NCI-H2107 (cell line): ENCODE results near the gene MDH2.
"Not testable (repeated sequence)": the region's sequence is repeated elsewhere in the genome, so short reads cannot be mapped to it uniquely, and the experiment has no call there.

ENCODE experiments used
- DNase-seq: peaks from one replicate; lab custom pipeline; 2025; lab: John Stamatoyannopoulos, UW

The MDH2 gene

DNA sequence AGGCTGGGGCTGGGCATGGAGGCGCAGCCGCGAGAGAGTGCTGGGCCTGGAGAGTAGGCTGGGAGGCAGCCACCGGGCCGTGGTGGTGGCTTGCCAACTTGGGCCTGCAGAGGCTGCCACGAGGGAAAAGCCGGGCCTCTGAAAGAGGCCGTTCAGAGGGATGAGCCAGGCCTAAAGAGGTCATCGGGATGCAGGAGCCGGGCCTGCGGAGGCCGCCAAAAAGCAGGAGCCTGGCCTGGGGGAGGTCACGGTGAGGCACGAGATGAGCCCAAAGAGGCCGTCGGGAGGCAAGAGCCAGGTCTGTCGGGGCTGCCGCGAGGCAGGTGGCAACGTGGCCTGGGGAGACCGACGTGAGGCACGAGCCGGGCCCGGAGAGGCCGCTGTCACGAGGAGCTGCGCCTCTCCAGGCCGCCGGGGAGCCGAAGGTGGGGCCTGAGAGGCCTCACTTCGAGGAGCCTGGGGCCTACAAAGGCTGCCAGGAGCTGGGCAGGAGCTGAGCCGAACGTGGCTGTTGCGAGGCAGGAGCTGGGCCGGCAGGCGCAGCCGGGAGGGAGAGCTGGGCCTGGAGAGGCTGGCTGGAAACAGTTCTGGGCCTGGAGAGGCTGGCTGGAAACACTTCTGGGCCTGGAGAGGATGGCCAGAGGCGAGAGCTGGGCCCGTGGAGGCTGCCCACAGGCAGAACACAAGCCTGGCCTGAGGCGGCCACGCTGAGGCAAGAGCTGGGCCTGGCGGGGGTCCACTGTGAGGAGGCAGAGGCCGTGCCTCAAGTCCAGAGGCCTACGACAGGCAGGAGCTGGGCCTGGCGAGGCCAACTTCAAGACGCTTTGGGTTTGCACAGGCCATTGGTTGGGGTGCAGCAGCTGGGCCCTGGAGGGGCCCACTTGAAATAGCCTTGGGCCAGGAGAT is 24.6 kb downstream of the MDH2 start:
- no peak for DNase-seq

DNA sequence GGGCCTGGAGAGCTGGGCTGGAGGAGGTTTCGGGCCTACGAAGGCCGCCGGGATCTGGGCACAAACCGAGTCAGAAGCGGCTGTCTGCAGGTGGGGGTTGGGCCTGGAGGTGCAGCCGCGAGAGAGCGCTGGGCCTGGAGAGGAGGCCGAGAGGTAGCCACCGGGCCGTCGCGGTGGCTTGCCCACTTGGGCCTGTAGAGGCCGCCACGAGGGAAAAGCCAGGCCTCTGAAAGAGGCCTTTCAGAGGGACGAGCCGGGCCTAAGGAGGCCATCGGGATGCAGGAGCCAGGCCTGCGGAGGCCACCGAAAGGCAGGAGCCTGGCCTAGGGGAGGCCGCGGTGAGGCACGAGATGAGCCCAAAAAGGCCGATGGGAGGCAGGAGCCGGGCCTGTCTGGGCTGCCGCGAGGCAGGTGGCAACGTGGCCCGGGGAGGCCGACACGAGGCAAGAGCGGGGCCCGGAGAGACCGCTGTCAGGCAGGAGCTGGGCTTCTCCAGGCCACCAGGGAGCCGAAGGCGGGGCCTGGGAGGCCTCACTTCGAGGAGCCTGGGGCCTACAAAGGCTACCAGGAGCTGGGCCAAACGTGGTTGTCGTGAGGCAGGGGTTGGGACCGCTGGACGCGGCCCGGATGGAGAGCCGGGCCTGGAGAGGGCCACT is 25.6 kb downstream of the MDH2 start:
- no peak for DNase-seq

DNA sequence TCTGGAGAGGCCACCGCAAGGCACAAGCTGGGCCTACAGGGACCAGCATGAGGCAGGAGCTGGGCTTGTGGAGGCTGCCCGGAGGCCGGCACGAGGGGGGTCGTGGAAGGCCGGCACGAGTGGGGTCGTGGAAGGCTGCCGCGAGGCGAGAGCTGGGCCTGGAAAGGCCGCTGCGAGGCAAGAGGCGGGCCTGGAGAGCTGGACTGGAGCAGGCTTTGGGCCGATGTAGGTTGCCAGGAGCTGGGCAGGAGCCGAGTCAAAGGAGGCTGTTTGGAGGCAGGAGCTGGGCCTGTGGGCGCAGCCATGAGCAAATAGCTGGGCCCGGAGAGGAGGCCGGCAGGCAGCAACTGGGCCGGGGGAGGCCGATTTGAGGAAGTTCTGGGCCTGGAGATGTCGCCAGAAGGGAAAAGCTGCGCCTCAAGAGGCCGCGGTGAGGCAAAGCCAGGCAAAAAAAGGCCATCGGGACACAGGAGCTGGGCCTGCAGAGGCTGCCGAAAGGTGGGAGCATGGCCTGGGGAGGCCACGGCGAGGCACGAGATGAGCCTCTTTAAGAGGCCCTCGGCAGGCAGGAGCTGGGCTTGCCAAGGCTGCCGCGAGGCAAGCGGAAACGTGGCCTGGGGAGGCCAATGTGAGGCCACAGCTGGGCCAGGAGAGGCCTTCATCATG is 26.5 kb downstream of the MDH2 start:
- DNase-seq: no peak

DNA sequence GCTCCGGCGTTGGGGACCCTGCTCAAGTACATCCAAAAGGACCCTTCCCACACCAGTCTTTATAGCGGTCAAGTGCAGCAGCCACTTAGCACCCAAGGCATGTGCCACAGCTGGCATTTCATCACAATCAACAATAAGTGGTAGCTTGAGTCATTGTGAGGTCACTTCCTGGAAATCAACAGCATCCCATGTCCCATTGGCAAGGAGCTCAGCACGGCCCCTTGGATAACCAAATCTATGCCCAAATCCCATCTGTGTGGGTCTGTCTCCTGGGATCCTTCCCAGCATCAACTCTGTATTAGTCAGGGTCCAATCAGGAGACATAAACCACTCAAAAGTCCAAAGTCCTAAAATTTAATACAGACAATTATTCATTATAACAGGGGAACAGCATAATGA is 27.1 kb downstream of the MDH2 start:
- DNase-seq: no peak

DNA sequence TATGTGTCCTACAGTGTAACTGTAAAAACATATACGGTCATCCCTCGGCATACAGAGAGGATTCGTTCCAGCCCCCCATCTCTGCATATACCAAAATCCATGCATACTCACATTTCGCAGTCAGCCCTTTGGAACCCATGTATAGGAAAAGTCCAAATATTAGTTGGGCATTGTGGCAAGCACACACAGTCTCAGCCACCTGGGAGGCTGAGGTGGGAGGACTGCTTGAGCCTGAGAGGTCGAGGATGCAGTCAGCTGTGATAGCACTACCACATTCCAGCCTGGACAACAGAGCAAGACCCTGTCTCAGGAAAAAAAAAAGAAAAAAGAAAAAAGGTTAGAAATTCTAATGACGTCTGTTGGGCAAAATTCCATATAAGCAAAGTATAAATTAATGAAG is 29.1 kb downstream of the MDH2 start:
- no peak for DNase-seq

DNA sequence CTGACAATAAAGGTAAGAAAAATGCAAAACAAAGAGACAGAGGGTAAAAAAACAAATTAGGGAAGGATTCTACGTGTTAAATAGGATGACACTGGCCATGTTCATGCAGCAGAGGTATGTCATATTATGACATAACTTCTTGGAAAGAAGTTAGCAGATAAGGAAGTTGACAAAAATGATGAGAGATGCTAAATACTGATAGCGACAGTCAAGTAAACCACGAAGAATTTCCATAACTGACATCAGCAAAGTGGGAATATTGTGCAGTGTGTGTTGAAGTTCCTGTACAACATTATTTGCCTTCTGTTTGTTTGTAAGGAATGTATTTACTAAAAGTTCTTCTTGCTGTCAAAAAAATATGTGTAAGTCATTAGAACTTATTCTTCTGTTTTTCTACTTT is 29.5 kb downstream of the MDH2 start:
- no peak for DNase-seq

DNA sequence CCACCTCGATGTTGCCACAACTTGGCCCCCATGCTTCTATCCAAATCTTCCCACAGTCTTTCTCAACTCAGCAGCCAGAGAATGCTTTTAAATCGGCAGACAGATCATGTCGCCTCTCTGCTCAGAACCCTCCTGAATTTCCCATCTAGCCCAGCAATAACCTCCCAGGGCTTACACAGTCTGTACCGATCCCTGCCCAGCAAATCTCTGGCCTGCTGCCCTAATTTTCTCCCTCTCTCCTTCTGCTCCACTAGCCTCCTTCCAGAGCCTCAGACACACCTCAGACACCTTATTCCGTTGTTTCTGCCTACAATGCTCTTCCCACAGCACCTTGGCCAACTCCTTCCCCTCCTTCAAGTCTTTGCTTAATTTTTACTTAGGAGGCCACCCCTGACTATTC is 32.3 kb downstream of the MDH2 start:
- no peak for DNase-seq

DNA sequence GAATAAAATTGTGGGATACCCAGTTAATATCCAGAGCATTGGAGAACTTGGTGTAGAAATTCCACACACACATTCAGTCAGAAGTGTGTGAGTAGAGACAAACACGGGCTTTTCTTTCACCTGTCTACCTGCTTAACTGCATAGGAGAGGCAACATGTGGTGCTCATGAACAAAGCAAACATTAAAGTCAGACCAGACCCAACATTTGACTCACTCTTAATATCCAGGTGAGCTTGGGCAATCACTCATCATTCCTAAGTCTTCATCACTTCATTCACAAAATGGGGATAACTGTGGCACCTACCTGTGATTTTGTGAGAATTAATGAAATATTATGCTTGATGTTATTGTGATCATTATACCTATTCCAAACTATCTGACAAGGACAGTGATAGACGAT is 36.2 kb downstream of the MDH2 start:
- DNase-seq: not testable (repeated sequence)

DNA sequence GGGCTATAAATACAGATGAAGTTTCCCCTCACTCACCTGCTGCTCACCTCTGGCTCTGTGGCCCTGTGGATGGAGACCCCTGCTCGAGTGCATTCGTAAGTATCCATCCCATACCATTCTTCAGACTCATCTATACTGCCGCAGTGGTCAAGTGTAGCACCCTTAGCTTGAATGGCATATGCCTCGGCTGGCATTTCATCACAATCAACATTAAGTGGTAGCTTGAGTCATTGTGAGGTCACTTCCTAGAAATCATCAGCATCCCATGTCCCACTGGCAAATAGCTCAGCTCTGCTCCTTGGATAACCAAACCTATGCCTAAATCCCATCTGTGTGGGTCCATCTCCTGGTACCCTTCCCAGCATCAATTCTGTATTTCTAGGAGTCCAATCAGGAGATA is 38.2 kb downstream of the MDH2 start:
- DNase-seq: no peak

DNA sequence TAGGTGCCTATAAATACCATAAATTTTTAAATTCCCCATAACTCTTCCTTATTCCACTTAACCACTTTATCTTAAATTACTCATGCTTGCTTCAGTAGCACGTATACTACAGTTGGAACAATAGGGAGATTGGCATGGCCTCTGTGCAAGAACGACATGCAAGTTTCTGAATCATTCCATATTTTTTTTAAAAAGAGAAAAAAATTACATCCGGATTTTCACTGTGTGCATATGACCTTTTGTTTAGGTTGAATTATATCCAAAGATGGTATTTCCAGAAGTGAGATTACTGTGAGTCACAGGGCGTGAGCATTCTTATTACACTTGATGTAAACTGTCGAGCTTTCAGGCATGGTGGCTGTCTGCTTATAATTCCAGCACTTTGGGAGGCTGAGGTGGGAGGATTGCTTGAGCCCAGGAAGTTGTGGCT is 39.5 kb downstream of the MDH2 start:
- DNase-seq: not testable (repeated sequence)

DNA sequence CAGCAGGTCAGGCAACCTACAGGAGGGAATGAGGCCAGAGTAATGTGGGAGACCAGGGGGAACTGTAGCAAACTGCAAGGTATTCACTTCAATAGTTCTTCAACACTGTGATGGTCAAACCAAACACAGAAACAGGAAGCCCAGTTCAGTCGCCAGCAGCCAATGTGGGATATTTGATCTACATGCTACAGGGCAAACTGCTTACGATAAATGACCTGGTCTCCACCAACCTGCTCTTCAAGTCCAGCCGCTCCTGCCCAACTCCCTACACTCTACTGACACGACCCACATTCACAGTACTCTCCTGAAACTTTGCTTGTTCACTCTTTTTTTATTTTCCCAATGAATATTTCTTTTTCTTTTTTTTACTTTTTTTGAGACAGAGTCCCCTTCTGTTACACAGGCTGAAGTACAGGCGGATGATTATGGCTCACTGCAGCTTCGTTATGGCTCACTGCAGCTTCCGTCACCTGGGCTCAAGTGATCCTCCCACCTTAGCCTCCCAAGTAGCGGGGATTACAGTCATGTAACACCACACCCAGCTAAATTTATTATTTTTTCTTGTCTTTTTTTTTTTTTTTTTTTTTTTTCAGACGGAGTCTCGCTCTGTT is 42.1 kb downstream of the MDH2 start:
- no peak for DNase-seq

DNA sequence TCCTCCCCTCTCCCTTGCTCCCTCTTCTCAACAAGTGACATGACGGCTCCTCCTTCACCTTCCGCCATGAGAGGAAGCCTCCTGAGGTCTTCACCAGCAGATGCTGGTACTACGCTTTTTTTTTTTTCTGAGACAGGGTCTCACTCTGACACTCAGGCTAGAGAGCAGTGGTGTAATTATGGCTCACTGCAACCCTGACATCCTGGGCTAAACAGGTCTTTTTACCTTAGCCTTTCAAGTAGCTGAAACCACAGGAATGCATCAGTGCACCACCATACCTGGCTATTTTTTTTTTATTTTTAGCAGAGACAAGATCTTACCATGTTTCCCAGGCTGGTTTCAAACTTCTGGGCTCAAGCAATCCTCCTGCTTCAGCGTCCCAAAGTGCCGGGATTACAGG is 43.6 kb downstream of the MDH2 start:
- DNase-seq: no peak

DNA sequence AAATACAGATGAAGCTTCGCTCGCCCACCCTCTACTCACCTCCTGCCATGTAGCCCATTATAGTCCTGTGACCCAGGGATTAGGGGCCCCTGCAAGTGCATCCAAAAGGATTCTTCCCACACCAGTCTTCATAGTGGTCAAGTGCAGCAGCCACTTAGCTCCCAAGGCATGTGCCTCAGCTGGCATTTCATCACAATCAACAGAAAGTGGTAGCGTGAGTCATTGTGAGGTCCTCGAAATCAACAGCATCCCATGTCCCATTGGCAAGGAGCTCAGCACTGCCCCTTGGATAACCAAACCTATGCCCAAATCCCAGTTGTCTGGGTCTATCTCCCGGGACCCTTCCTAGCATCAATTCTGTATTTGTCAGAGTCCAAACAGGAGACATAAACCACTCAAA is 45.6 kb downstream of the MDH2 start:
- DNase-seq: not testable (repeated sequence)

DNA sequence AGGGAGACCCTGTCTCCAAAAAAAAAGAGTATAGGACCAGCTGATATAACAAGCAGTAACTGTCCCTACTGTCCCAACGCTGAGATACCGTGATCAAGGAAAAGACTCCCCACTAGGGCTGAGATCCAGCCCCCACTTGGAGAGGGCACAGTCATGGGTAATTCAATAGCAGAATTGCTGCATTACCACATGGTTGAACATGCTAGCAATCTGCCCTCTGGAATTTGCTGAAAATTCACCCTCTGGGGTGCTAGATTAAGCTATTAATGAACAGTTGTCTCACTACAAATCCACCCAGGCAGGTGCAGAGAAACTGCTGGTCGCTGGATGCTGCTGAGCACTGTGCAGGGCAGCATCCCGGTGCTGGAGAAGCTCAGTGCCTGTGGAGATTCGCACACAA is 46.4 kb downstream of the MDH2 start:
- not testable (repeated sequence) for DNase-seq

DNA sequence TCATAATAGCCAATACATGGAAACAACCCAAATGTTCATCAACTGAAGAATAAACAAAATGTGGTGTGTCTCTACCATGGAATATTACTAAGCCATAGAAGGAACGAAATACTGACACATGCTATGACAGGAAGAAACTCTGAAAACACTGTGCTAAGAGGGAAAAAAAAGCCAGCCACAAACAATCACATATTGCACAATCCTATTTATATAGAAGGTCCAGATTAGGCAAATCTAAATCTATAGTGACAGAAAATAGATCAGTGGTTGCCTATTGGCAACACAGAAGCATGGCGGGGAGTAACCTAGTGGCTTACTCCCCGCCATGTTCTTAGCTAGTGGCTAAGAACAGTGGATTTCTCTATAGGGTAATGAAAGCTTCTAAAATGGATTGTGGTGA is 48.0 kb downstream of the MDH2 start:
- DNase-seq: no peak

DNA sequence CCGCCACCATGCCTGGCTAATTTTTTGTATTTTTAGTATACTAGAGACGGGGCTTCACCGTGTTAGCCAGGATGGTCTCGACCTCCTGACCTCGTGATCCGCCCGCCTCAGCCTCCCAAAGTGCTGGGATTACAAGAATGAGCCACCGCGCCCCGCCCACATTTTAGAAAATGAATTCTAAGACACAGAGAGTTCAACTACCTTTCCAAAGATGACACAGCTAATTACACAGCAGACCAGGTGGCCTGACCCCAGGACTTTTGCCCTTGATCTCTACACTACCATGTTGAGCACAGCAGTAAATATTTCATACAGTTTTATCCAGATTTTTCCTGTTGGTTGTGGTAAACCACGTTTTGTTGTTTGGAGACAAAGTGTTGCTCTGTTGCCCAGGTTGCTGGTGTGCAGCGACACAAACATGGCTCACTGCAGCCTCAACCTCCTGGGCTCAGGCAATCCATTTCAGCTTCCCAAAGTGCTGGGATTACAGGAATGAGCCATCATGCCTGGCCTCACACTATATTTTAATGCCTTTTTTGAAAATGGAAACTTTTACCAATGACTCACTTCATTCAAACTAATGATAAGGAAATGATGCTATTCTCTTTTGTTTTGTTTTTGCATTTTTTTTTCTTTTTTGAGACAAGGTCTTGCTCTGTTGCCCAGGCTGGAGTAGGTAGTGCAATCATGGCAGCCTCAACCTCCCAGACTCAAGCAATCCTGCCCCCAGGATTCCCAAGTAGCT is 54.0 kb downstream of the MDH2 start:
- DNase-seq: not testable (repeated sequence)

DNA sequence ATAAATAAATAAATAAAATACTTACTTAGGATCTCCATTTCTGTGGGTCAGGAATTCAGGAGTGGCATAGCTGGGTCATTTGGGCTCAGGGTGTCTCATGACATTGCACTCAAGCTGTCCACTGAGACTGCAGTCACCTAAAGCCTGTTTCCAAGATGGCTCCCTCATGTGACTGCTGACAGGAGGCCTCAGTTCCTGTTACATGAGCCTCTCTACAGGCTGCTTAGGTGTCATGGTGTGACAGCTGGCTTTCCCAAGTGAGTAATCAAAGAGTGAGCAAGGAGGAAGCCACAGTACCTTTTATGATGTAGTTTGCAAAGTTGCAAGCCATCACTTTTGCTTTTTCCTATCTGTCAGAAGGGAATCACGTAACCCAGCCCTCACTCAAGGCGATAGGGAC is 55.9 kb downstream of the MDH2 start:
- not testable (repeated sequence) for DNase-seq

DNA sequence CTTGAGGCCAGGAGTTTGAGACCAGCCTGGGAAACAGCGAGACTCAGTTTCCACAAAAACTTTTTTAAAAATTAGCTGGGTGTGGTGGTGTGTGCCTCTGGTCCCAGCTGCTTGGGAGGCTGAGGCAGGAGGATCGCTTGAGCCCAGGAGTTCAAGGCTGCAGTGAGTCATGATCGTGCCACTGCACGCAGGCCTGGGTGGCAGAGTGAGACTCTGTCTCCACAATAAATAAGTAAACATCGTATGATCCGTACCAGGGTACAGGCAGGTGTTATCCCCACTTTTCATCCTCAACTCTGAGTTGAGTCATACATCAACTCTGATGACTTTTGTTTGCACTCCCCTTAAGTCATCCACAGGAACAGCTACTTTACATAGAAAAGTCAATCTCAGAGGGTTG is 58.2 kb downstream of the MDH2 start:
- DNase-seq: not testable (repeated sequence)

DNA sequence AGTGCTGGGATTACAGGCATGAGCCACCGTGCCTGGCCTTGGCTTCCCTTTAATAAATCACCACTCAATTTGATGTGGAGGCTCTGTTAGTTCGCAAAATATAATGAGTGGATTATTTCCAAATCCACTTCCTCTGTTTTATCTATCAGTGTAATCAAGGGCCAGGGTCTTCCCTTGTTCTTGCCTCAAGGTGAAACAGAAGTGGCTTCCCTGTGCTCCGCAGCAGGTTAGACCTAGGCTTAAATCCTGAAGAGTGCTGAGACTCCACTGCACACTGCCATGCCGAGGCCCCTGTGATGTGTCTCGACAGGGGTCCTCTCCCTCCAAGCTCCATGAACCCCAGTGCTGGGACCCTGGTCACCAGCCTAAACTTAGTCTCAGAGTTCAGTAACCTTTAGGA is 59.0 kb downstream of the MDH2 start:
- DNase-seq: no peak

DNA sequence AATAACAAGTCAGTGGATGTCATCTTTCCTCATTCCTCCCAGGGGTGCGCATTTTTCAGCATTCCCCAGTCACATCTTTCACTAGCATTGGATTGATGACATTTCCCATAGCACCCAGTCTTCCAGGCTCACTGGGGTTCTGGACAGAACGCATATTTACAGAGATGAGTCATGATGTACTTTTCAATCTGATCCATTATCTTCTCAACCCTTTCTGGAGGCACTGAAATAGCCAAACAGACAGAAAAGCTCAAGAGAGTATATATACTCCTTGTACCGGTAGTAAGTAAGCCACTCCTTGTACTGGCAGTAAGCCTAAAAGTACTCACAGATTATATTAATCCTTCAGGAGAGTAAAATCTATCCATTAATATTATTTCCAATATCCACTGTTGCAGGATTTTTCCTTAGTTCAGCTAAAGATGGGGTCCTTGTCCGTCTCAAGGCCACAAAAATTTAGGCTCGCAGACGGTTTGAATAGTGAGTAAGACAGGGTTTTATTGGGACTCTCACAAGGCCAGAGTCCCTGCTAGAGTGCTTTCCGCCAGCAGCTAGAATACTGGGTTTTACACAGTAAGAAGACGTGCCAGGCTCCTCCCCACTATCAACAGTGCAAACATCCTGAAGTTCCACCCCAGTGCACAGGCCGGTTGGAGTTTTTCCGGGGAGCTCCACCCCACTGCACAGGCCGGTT is 60.8 kb downstream of the MDH2 start:
- no peak for DNase-seq

DNA sequence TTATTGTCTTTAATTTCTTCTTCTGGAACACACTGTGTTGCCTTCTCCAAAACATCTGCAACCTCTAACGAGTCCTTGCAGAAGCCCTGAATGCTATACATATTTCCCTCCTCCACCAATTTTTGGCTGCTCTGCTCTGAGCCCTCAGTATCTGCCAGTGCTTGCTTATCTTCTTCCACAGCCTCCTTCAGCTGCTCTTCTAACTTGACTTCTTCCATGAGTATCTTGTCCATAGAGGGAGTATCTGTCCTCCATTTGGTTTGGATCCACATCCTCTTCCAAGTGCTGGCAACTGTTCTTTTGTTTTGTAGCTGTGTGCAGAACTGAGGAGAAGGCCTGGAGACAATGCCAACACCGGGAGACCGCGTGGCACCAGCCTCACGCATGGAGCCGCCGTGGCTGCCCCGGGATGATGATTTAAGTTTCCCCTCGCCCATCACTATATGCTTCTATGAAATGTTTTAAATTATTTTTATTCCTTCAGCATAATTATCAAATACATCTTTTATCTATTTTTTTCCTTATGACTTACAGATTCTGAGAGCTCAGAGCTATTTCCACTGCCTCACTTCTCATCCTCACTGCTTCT is 65.2 kb downstream of the MDH2 start:
- not testable (repeated sequence) for DNase-seq
